LNCAP (cell line): ENCODE measurements around the gene CCDC136.

ENCODE experiments used
- TF ChIP-seq, protein P1 (sequence below): fragments of 450-650 bp; IDR thresholded peaks from 2 replicates; pipeline ENCODE4 v1.5.1; 2017; ENCODE audit warnings: mild to moderate bottlenecking

CCDC136 gene

GRCh38 chr7:128792471-128793180 is 858 bp downstream of the CCDC136 start:
- TF ChIP-seq, protein P1, sequence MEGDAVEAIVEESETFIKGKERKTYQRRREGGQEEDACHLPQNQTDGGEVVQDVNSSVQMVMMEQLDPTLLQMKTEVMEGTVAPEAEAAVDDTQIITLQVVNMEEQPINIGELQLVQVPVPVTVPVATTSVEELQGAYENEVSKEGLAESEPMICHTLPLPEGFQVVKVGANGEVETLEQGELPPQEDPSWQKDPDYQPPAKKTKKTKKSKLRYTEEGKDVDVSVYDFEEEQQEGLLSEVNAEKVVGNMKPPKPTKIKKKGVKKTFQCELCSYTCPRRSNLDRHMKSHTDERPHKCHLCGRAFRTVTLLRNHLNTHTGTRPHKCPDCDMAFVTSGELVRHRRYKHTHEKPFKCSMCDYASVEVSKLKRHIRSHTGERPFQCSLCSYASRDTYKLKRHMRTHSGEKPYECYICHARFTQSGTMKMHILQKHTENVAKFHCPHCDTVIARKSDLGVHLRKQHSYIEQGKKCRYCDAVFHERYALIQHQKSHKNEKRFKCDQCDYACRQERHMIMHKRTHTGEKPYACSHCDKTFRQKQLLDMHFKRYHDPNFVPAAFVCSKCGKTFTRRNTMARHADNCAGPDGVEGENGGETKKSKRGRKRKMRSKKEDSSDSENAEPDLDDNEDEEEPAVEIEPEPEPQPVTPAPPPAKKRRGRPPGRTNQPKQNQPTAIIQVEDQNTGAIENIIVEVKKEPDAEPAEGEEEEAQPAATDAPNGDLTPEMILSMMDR = no peak

GRCh38 chr7:128793181-128793547 is 1.4 kb downstream of the CCDC136 start:
- TF ChIP-seq, protein P1 = no peak

DNA sequence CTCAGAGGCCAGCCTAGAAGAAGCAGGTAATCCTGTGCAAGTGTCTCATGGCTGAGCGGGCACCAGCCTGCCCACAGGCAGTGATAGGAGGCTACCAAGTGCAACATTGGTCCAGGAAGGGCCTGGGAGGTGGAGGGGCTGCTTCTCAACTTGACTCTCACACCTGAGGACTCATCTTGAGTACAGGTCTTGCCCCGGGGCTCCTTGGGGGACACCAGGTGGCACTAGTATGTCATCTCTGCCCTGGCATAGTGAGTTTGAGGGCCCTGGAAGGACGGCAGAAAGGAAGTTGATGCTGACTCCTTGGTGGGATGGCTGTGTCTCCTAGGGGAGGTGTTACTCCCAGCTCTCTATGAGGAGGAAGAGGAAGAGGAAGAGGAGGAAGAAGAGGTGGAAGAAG is 2.3 kb downstream of the CCDC136 start:
- TF ChIP-seq, protein P1 = no peak

DNA sequence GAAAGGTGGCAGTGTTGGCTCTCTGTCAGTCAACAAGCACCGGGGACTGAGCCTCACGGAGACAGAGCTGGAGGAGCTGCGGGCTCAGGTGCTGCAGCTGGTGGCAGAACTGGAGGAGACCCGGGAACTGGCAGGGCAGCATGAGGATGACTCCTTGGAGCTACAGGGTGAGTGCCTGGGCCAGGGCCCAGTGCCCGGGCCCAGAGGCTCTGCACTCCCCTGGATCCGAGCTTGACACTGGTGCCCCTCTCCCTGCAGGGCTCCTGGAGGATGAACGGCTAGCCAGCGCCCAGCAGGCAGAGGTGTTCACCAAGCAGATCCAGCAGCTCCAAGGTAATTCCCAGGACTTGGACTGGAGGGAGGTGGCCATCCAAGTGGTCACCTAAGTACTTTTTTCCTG is 2.7 kb downstream of the CCDC136 start:
- TF ChIP-seq, protein P1 = no peak

GRCh38 chr7:128795129-128795528 is 3.4 kb downstream of the CCDC136 start:
- TF ChIP-seq, protein P1 = no peak

GRCh38 chr7:128796327-128796726 is 4.6 kb downstream of the CCDC136 start:
- TF ChIP-seq, protein P1 = no peak

- TF ChIP-seq, protein P1 = no peak
These were observed 7.7 kb downstream of the CCDC136 start for GRCh38 chr7:128799451-128799850.

GRCh38 chr7:128800567-128800966 is 8.8 kb downstream of the CCDC136 start:
- TF ChIP-seq, protein P1 = no peak
